ENCODE results near the gene OR10W1.

The OR10W1 gene

DNA sequence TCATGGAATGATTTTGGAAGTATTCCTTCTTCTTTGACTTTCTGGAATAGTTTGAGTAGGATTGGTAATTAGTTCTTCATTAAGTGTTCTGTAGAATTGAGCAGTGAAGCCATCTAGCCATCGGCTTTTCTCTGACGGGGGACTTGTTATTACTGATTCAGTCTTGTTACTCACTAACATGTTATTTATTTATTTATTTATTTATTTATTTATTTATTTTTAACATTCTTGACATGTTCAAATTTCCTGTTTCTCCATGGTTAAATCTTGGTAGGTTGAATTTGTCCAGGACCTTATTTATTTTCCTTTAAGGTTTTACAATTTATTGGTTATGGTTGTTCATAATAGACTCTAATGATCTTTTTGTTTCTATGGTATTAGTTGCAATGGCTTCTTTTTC is 24.1 kb downstream of the OR10W1 start (continued):
- TF ChIP-seq, protein P1, sequence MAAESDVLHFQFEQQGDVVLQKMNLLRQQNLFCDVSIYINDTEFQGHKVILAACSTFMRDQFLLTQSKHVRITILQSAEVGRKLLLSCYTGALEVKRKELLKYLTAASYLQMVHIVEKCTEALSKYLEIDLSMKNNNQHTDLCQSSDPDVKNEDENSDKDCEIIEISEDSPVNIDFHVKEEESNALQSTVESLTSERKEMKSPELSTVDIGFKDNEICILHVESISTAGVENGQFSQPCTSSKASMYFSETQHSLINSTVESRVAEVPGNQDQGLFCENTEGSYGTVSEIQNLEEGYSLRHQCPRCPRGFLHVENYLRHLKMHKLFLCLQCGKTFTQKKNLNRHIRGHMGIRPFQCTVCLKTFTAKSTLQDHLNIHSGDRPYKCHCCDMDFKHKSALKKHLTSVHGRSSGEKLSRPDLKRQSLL (tag by site-specific recombination; IDR thresholded peaks at IDR 0.05), result no peak
- TF ChIP-seq ZFP69B (tag by site-specific recombination; IDR thresholded peaks at IDR 0.05), result no peak
- TF ChIP-seq ZNF366 (tag by site-specific recombination; conservative IDR thresholded peaks at IDR 0.05), result no peak
- TF ChIP-seq, protein P2, sequence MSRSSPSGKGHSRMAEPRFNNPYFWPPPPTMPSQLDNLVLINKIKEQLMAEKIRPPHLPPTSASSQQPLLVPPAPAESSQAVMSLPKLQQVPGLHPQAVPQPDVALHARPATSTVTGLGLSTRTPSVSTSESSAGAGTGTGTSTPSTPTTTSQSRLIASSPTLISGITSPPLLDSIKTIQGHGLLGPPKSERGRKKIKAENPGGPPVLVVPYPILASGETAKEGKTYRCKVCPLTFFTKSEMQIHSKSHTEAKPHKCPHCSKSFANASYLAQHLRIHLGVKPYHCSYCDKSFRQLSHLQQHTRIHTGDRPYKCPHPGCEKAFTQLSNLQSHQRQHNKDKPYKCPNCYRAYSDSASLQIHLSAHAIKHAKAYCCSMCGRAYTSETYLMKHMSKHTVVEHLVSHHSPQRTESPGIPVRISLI (tag by site-specific recombination; IDR thresholded peaks at IDR 0.05), result no peak
- TF ChIP-seq KLF16 (tag by site-specific recombination; IDR thresholded peaks at IDR 0.05), result no peak

GRCh38 chr11:58227956-58228615 is 40.0 kb downstream of the OR10W1 start:
- no peak overlapping the region for H3K27ac ChIP-seq (ENCODE audit: extremely low read depth, low read depth, low read length)
- POLR2A ChIA-PET, result no interaction called here
- no peaks in the 10 kb centered on the region for H3K36me3 ChIP-seq (ENCODE audit: control insufficient read depth in 2 of 2, insufficient read depth in 1 of 2, low read length in 2 of 2)
- H3K9me3 ChIP-seq (ENCODE audit: control insufficient read depth, insufficient read depth, low read depth, low read length), result no peaks in the 10 kb centered on the region
- no peak overlapping the region for H3K4me3 ChIP-seq (ENCODE audit: low read depth, low read length)
- TF ChIP-seq, protein P3, sequence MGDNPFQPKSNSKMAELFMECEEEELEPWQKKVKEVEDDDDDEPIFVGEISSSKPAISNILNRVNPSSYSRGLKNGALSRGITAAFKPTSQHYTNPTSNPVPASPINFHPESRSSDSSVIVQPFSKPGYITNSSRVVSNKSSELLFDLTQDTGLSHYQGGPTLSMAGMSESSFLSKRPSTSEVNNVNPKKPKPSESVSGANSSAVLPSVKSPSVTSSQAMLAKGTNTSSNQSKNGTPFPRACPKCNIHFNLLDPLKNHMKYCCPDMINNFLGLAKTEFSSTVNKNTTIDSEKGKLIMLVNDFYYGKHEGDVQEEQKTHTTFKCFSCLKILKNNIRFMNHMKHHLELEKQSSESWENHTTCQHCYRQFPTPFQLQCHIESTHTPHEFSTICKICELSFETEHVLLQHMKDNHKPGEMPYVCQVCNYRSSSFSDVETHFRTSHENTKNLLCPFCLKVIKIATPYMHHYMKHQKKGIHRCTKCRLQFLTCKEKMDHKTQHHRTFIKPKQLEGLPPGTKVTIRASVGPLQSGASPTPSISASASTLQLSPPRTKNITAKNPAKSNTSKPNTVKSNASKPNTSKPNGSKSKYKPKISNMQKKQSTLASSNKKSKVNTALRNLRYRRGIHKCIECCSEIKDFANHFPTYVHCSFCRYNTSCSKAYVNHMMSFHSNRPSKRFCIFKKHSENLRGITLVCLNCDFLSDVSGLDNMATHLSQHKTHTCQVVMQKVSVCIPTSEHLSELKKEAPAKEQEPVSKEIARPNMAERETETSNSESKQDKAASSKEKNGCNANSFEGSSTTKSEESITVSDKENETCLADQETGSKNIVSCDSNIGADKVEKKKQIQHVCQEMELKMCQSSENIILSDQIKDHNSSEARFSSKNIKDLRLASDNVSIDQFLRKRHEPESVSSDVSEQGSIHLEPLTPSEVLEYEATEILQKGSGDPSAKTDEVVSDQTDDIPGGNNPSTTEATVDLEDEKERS (tag by site-specific recombination; IDR thresholded peaks at IDR 0.05), result no peak
- TF ChIP-seq ZNF701 (tag by site-specific recombination; IDR thresholded peaks at IDR 0.05), result no peak
- no peak for TF ChIP-seq ZNF571 (tag by site-specific recombination; IDR thresholded peaks at IDR 0.05)
- TF ChIP-seq, protein P1 (tag by site-specific recombination; IDR thresholded peaks at IDR 0.05), result no peak
- TF ChIP-seq ZNF621 (tag by site-specific recombination; IDR thresholded peaks at IDR 0.05), result no peak
- no peak for TF ChIP-seq TRIM28 (IDR thresholded peaks at IDR 0.05; ENCODE audit: borderline replicate concordance, low read length)
- TF ChIP-seq, protein P4, sequence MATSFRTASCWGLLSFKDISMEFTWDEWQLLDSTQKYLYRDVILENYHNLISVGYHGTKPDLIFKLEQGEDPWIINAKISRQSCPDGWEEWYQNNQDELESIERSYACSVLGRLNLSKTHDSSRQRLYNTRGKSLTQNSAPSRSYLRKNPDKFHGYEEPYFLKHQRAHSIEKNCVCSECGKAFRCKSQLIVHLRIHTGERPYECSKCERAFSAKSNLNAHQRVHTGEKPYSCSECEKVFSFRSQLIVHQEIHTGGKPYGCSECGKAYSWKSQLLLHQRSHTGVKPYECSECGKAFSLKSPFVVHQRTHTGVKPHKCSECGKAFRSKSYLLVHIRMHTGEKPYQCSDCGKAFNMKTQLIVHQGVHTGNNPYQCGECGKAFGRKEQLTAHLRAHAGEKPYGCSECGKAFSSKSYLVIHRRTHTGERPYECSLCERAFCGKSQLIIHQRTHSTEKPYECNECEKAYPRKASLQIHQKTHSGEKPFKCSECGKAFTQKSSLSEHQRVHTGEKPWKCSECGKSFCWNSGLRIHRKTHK (tag by site-specific recombination; IDR thresholded peaks at IDR 0.05), result no peak
- TF ChIP-seq ZNF248 (tag by site-specific recombination; IDR thresholded peaks at IDR 0.05), result no peak
- TF ChIP-seq ZNF391 (tag by site-specific recombination; IDR thresholded peaks at IDR 0.05; ENCODE audit: borderline replicate concordance, low read depth), result no peak
- TF ChIP-seq, protein P5, sequence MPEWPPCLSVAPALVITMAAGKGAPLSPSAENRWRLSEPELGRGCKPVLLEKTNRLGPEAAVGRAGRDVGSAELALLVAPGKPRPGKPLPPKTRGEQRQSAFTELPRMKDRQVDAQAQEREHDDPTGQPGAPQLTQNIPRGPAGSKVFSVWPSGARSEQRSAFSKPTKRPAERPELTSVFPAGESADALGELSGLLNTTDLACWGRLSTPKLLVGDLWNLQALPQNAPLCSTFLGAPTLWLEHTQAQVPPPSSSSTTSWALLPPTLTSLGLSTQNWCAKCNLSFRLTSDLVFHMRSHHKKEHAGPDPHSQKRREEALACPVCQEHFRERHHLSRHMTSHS (tag by site-specific recombination; IDR thresholded peaks at IDR 0.05), result no peak
- TF ChIP-seq ZNF624 (tag by site-specific recombination; IDR thresholded peaks at IDR 0.05), result no peak
- TF ChIP-seq SP3 (tag by site-specific recombination; IDR thresholded peaks at IDR 0.05), result no peak
- no peak for TF ChIP-seq ZNF16 (tag by site-specific recombination; IDR thresholded peaks at IDR 0.05; ENCODE audit: low read depth)
- no peak for TF ChIP-seq KLF9 (tag by site-specific recombination; IDR thresholded peaks at IDR 0.05; ENCODE audit: low read depth)
- TF ChIP-seq ZNF830 (tag by site-specific recombination; IDR thresholded peaks at IDR 0.05; ENCODE audit: low read depth), result no peak
- TF ChIP-seq ZNF366 (tag by site-specific recombination; conservative IDR thresholded peaks at IDR 0.05), result no peak
- no peak for TF ChIP-seq ZNF302 (tag by site-specific recombination; IDR thresholded peaks at IDR 0.05; ENCODE audit: low read depth)
- no peak for TF ChIP-seq ZNF19 (tag by site-specific recombination; IDR thresholded peaks at IDR 0.05; ENCODE audit: low read depth)
- no peak for TF ChIP-seq ZNF792 (tag by site-specific recombination; IDR thresholded peaks at IDR 0.05)
- no peak for TF ChIP-seq ZNF140 (tag by site-specific recombination; IDR thresholded peaks at IDR 0.05)
- H3K4me1 ChIP-seq (ENCODE audit: control insufficient read depth, insufficient read depth, low read length), result no peaks in the 10 kb centered on the region
- CTCF ChIA-PET, result no interaction called here

All from HEK293 (cell line).